Amniotic epithelial cell (primary cell): ENCODE measurements around the gene CDC42BPB.
"Not testable (repeated sequence)": the region's sequence is repeated elsewhere in the genome, so short reads cannot be mapped to it uniquely, and the experiment has no call there.

Experiments used
- DNase-seq: peaks from one replicate; pipeline ENCODE4 v3.0.0-alpha.2; 2010; ENCODE audit warnings: low read depth

CDC42BPB gene

DNA sequence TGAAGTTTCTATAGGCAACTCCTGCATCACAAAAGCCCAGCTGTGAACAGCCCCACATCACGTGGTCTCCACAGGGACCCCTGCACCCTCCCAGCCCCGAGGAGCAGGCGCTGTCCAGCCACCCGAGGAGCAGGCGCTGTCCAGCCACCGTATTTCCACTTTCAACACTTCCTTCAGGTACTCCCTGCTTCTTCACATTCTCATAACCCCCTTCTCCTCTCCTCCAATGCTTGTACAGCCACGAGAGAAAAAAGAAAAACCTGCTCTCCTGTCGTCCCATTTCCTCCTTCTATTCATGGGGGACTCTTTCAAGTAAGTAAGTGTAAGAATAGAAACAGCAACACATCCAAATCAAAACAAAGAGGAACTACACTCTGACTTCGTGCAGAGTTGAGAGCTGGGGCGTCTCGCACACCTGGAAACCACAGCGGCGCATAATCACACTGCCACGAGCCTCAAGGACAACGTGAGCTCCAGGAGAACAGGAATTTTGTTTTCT, 11.9 kb downstream of the CDC42BPB start:
- no peak for DNase-seq

DNA sequence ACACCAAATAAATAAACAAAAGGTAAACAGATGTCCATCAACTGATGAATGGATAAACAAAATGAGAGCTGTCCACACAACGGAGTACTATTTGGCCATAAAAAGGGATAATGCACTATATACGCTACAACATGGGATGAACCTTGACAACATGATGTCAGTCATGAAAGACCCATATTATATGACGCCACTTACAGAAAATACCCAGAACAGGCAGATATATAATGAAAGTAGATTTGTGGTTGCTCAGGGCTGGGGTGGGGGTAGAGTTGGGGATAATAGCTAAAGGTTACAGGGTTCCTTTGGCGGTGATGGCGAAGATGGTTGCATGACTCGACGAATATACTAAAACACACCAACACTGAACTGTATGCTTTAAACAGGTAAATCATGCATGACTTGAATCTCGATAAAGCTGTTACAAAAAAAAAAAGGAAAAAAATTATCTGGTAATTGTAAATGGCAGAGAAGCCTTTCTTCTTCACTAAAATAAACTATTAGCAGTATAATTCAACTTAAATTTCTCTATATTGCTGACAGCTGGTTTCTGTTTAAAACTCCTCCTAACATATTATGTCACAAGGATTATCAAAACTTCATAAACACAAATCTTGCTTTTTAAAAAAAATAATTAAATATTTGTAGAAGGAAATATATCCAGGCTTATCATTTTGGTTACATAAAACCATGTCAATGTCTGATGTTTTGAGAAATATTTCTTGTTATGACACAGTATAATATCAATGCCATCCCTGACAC, 13.9 kb downstream of the CDC42BPB start:
- DNase-seq = no peak

DNA sequence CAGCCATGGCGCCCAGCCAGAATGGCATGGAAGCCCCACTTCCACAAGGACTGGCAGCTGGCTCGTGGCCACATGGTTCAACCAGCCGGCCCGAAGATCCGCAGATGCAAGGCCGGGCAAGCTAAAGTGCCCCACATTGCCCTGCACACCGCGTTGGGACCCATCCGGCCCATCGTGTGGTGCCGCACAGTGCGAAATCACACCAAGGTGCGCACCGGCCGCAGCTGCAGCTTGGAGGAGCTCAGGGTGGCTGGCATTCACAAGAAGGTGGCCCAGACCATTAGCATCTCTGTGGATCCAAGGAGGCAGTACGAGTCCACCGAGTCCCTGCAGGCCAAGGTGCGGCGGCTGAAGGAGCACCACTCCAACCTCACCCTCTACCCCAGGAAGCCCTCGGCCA, 15.9 kb downstream of the CDC42BPB start:
- DNase-seq = no peak

GRCh38 chr14:103033681-103034096, 23.7 kb downstream of the CDC42BPB start:
- peak; percentile 31 for DNase-seq

DNA sequence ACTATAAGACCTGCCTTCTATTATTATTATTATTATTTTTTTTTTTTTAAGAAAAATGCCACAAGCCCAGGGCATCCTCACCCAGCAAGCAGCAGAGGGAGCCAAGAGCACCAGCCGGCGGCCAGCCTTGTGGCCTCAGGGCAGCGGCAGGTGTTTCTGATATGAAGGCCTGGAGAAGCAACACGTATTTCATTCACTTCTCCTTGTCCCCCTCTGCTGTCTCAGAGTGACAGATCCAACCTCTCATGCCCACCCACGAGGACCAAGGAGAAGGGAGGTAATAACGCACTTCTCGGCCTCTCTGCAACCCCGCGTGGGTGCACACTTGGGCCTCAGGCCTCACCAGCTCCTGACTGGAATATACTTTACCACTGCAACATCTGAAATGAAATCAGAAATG, 25.4 kb downstream of the CDC42BPB start:
- DNase-seq = no peak

DNA sequence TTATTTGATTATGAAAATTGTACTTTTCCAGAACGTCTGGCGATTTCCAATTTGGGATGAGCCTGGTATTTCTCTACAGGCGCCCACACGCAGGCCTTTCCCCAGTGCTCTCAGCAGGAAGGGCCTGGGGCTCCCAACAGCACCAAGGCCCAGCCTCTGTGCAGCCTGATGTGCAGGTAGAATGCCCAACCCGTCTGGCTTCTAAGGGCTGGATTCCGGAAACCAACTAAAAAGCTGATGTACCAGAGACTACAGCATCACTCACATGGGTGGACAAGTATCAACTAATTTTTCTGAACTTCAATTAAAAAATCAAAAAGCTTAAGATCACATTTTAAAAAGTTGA, 25.8 kb downstream of the CDC42BPB start:
- no peak for DNase-seq

DNA sequence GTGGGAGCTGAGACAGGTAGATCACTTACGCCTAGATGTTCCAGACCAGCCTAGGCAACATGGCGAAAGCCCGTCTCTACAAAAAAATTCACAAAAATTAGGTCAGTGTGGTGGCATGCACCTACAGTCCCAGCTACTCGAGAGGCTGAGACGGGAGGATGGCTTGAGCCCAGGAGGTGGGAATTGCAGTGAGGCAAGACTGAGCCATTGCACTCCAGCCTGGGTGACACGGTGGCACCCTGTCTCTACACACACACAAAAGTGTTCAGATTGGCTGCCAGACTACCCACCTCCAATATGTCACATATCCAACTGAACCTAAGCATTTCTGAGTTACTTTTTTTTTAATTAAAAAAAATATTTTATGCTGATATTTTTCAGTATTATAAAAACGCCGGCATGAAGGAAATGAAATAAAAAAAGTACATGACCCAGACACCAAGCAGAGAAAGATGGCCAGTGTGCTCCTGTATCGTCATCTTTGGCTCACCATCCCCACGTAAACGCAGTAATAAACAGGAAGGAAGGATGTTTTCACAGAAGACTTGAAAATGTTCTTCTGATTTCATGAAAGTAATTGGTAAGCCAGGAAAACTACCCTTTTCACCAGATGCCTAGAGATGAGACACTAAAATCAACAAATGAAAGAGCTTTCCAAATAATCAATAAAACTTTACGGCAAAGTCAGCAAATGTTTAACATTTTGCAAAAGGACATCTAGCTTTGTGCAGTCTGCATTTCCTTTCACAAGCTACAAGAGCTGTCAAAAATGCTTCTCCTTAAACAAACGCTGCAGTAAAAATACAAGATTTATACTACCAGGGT, 26.4 kb downstream of the CDC42BPB start:
- no peak for DNase-seq

DNA sequence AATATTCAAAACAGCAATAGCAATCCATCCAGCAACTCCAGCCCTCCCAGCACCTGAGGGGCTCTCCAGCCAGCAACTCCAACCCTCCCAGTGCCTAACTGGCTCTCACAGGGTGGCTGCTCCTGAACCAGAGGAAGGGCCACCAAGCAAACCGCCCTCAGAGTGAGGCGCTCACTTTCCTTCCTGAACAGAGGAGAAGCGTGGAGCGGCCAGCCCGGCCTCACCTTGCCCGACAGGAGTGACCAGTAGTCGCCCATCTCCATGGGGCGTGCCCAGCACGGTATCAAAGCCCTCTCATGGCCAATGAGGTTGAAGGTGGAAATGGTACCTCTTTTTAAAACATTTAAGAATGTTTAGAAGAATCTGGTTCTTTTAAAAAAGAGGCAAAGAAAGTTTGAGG, 27.4 kb downstream of the CDC42BPB start:
- DNase-seq = no peak

GRCh38 chr14:103028772-103029171, 28.6 kb downstream of the CDC42BPB start:
- DNase-seq = no peak

- peak; percentile 35 for DNase-seq
These were observed 29.1 kb downstream of the CDC42BPB start for GRCh38 chr14:103028161-103028767.

- DNase-seq = no peak
These were observed 29.9 kb downstream of the CDC42BPB start for GRCh38 chr14:103027451-103027850.

DNA sequence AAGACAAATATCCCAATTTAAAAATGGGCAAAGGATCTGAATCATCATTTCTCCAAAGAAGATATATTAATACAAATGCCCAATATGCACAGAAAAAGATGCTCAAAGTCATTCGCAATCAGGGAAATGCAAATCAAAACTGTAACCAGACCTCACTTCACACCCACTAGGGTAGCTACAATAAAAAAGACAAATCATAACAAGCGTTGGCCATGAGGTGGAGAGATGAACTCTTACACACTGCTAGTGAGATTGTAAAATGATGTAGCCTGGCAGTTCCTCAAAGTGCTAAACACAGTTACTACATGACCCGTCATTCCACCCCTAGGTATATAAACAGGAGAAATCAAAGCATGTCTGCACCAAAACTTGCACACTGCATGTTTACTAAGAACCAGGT, 30.4 kb downstream of the CDC42BPB start:
- no peak for DNase-seq

GRCh38 chr14:103026196-103026595, 31.2 kb downstream of the CDC42BPB start:
- DNase-seq = not testable (repeated sequence)

- peak; percentile 69 for DNase-seq
These were observed 33.4 kb downstream of the CDC42BPB start for GRCh38 chr14:103023881-103024473.

GRCh38 chr14:103022685-103023044, 34.7 kb downstream of the CDC42BPB start:
- DNase-seq = no peak

GRCh38 chr14:103022002-103022684, 35.2 kb downstream of the CDC42BPB start:
- DNase-seq = no peak

DNA sequence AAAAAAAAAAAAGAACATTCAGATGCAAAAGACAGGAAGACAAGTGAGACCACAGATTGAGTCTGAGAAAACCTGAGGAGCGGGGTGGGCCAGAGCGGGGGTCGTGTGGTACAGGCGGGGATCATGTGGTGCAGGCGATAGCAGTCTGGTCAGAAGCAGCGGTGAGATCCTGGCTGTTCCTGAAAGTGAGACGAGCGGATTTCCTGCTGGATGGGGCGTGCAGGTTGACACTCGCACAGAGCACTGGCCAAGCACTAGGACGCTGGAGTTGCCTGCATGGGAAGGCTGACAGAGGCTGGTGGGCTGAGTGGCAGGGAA, 35.7 kb downstream of the CDC42BPB start:
- no peak for DNase-seq

- DNase-seq = peak; percentile 31
These were observed 36.8 kb downstream of the CDC42BPB start for GRCh38 chr14:103020271-103021170.

DNA sequence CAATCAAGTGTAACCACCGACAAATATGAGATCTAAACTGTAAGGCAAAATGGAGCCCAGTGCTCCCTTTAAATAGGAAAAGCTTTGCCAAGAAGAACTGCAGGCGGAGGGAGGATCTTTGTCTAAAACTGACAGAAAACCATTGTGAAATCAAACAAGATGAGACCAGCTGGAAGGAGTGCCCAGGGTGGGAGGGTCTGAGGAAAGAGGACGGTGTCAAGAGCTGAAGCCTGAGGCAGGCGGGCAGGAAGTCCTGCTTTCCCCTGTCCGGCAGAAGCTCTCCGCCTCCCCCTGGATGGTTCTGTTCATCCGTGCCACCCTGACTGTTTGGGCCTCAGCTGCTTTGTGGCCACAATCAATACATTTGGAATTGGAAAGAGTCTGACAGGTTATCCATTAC, 37.5 kb downstream of the CDC42BPB start:
- DNase-seq = peak; percentile 34

- DNase-seq = no peak
These were observed 38.1 kb downstream of the CDC42BPB start for GRCh38 chr14:103019236-103019635.

- no peak for DNase-seq
These were observed 40.8 kb downstream of the CDC42BPB start for GRCh38 chr14:103016594-103016993.
